HEK293 (cell line): Measurements from ENCODE around the gene KCNMA1.

Experiments used
- MEIS1 ChIP-seq: sonication (generic); formaldehyde crosslinking; IDR thresholded peaks from 2 replicates; pipeline ENCODE4 v1.8.1; 2022; ENCODE audit warnings: missing genetic modification reagents, mild to moderate bottlenecking, borderline replicate concordance
- MZF1 ChIP-seq: fragments of 450-650 bp; formaldehyde crosslinking; IDR thresholded peaks from 2 replicates; pipeline ENCODE4 v1.5.1; 2017; ENCODE audit warnings: missing biosample characterization, missing genetic modification characterization, borderline replicate concordance
- ZFP3 ChIP-seq: fragments of 450-650 bp; formaldehyde crosslinking; IDR thresholded peaks from 2 replicates; pipeline ENCODE4 v1.5.1; 2016; ENCODE audit warnings: low read depth, missing biosample characterization, missing genetic modification characterization
- ZNF274 ChIP-seq, 2 experiments: fragments of 200-500 bp in 1 of 2; fragments of 450-650 bp in 1 of 2; sonication (Bioruptor generic) in 1 of 2; formaldehyde crosslinking in 1 of 2; IDR thresholded peaks; 2 replicates each; pipeline versions ENCODE4 v1.5.1 to v1.6.1; 2014 to 2016; ENCODE audit warnings: borderline replicate concordance in 1 of 2, inconsistent platforms in 1 of 2, low read length in 1 of 2, missing biosample characterization in 1 of 2, missing genetic modification characterization in 1 of 2
- ZNF670 ChIP-seq: fragments of 450-650 bp; formaldehyde crosslinking; IDR thresholded peaks from 2 replicates; pipeline ENCODE4 v1.5.1; 2016; ENCODE audit warnings: missing biosample characterization, missing genetic modification characterization, low read depth
- ZNF707 ChIP-seq: fragments of 450-650 bp; formaldehyde crosslinking; IDR thresholded peaks from 2 replicates; pipeline ENCODE4 v1.5.1; 2016; ENCODE audit warnings: missing biosample characterization, missing genetic modification characterization
- ZNF776 ChIP-seq: fragments of 450-650 bp; formaldehyde crosslinking; IDR thresholded peaks from 2 replicates; pipeline ENCODE4 v1.5.0; 2017; ENCODE audit warnings: missing biosample characterization, missing genetic modification characterization, borderline replicate concordance
- TF ChIP-seq, protein P1 (sequence below): fragments of 450-650 bp; formaldehyde crosslinking; IDR thresholded peaks from 2 replicates; pipeline ENCODE4 v1.5.1; 2017; ENCODE audit warnings: missing biosample characterization, missing genetic modification characterization
- TF ChIP-seq, protein P2 (sequence below): fragments of 450-650 bp; formaldehyde crosslinking; IDR thresholded peaks from 2 replicates; pipeline ENCODE4 v1.5.1; 2016; ENCODE audit warnings: missing biosample characterization, missing genetic modification characterization
- TF ChIP-seq, protein P3 (sequence below): fragments of 450-650 bp; IDR thresholded peaks from 2 replicates; pipeline ENCODE4 v1.5.1; 2018; ENCODE audit warnings: missing biosample characterization, missing genetic modification characterization
- TF ChIP-seq, protein P4 (sequence below): fragments of 450-650 bp; formaldehyde crosslinking; IDR thresholded peaks from 2 replicates; pipeline ENCODE4 v1.5.1; 2016; ENCODE audit warnings: missing biosample characterization, missing genetic modification characterization
- TF ChIP-seq, protein P5 (sequence below): fragments of 450-650 bp; formaldehyde crosslinking; conservative IDR thresholded peaks from 2 replicates; pipeline ENCODE4 v1.5.1; 2016; ENCODE audit warnings: low read depth, missing biosample characterization, missing genetic modification characterization

DNA sequence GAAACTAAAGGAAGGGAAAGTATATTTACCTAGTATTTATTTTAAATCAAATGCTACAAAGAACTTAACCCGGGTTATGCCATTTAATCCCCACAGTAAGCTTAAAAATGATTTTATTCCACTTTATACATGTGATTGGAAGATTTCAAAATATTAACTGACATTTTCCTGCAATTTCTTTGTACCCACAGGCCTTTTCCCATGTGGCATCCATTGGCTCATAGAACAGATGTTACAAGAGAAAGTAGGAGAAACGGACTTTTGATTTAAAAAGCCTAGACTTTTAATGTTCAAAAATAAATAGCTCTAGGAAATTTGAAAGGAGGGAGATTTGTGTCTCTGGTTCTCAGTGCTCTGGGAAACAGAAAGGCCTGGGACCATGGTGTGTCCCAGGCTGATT is 807.9 kb downstream of the KCNMA1 start:
- TF ChIP-seq, protein P1, sequence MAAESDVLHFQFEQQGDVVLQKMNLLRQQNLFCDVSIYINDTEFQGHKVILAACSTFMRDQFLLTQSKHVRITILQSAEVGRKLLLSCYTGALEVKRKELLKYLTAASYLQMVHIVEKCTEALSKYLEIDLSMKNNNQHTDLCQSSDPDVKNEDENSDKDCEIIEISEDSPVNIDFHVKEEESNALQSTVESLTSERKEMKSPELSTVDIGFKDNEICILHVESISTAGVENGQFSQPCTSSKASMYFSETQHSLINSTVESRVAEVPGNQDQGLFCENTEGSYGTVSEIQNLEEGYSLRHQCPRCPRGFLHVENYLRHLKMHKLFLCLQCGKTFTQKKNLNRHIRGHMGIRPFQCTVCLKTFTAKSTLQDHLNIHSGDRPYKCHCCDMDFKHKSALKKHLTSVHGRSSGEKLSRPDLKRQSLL = no peak
- TF ChIP-seq ZNF274 (IDR thresholded peaks at IDR 0.05; ENCODE audit: low read length) = no peak
- no peak for TF ChIP-seq ZNF274 (tag by site-specific recombination; IDR thresholded peaks at IDR 0.05; ENCODE audit: borderline replicate concordance)
- no peak for TF ChIP-seq ZNF707 (tag by site-specific recombination)
- TF ChIP-seq, protein P2, sequence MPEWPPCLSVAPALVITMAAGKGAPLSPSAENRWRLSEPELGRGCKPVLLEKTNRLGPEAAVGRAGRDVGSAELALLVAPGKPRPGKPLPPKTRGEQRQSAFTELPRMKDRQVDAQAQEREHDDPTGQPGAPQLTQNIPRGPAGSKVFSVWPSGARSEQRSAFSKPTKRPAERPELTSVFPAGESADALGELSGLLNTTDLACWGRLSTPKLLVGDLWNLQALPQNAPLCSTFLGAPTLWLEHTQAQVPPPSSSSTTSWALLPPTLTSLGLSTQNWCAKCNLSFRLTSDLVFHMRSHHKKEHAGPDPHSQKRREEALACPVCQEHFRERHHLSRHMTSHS (tag by site-specific recombination) = no peak
- no peak for TF ChIP-seq MEIS1 (CRISPR knock-in tag)
- TF ChIP-seq, protein P3, sequence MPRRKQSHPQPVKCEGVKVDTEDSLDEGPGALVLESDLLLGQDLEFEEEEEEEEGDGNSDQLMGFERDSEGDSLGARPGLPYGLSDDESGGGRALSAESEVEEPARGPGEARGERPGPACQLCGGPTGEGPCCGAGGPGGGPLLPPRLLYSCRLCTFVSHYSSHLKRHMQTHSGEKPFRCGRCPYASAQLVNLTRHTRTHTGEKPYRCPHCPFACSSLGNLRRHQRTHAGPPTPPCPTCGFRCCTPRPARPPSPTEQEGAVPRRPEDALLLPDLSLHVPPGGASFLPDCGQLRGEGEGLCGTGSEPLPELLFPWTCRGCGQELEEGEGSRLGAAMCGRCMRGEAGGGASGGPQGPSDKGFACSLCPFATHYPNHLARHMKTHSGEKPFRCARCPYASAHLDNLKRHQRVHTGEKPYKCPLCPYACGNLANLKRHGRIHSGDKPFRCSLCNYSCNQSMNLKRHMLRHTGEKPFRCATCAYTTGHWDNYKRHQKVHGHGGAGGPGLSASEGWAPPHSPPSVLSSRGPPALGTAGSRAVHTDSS = no peak
- TF ChIP-seq, protein P4, sequence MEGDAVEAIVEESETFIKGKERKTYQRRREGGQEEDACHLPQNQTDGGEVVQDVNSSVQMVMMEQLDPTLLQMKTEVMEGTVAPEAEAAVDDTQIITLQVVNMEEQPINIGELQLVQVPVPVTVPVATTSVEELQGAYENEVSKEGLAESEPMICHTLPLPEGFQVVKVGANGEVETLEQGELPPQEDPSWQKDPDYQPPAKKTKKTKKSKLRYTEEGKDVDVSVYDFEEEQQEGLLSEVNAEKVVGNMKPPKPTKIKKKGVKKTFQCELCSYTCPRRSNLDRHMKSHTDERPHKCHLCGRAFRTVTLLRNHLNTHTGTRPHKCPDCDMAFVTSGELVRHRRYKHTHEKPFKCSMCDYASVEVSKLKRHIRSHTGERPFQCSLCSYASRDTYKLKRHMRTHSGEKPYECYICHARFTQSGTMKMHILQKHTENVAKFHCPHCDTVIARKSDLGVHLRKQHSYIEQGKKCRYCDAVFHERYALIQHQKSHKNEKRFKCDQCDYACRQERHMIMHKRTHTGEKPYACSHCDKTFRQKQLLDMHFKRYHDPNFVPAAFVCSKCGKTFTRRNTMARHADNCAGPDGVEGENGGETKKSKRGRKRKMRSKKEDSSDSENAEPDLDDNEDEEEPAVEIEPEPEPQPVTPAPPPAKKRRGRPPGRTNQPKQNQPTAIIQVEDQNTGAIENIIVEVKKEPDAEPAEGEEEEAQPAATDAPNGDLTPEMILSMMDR = no peak
- TF ChIP-seq, protein P5, sequence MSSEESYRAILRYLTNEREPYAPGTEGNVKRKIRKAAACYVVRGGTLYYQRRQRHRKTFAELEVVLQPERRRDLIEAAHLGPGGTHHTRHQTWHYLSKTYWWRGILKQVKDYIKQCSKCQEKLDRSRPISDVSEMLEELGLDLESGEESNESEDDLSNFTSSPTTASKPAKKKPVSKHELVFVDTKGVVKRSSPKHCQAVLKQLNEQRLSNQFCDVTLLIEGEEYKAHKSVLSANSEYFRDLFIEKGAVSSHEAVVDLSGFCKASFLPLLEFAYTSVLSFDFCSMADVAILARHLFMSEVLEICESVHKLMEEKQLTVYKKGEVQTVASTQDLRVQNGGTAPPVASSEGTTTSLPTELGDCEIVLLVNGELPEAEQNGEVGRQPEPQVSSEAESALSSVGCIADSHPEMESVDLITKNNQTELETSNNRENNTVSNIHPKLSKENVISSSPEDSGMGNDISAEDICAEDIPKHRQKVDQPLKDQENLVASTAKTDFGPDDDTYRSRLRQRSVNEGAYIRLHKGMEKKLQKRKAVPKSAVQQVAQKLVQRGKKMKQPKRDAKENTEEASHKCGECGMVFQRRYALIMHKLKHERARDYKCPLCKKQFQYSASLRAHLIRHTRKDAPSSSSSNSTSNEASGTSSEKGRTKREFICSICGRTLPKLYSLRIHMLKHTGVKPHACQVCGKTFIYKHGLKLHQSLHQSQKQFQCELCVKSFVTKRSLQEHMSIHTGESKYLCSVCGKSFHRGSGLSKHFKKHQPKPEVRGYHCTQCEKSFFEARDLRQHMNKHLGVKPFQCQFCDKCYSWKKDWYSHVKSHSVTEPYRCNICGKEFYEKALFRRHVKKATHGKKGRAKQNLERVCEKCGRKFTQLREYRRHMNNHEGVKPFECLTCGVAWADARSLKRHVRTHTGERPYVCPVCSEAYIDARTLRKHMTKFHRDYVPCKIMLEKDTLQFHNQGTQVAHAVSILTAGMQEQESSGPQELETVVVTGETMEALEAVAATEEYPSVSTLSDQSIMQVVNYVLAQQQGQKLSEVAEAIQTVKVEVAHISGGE (tag by site-specific recombination) = no peak
- TF ChIP-seq ZNF670 (tag by site-specific recombination) = no peak
- no peak for TF ChIP-seq MZF1 (tag by site-specific recombination)
- no peak for TF ChIP-seq ZFP3
- TF ChIP-seq ZNF776 = no peak
